Thyroid gland (tissue), 4 donors: ENCODE data around the gene CRISP2. TPM values are rescaled to one million over a fixed set of nuclear protein-coding genes. Genes with fewer than 3 reads are reported as not detected.

Experiments used
- DNase-seq, 2 donors: peaks; one replicate each; pipeline ENCODE4 v3.0.0-alpha.2; 2019
- H3K27ac ChIP-seq, 3 donors: fragments of 200-600 bp; sonication (generic); 1 replicate in 2 of 3; 2 replicates in 1 of 3; pipeline ENCODE4 v1.5.1; 2016 to 2019; ENCODE audit warnings: mild to moderate bottlenecking in 1 of 3, moderate library complexity in 1 of 3
- H3K27me3 ChIP-seq: fragments of 200-600 bp; sonication (generic); one replicate; pipeline ENCODE4 v1.5.1; 2019
- H3K36me3 ChIP-seq, 2 donors: fragments of 200-600 bp; sonication (generic); one replicate each; pipeline ENCODE4 v1.5.1; 2016 to 2019
- H3K4me1 ChIP-seq, 2 donors: fragments of 200-600 bp; sonication (generic); one replicate each; pipeline ENCODE4 v1.5.1; 2017 to 2019
- H3K4me3 ChIP-seq, 3 donors: fragments of 200-600 bp; sonication (generic); replicated peaks in 1 of 3; 1 replicate in 2 of 3; 2 replicates in 1 of 3; pipeline ENCODE4 v1.5.1; 2016; ENCODE audit warnings: mild to moderate bottlenecking in 1 of 3
- H3K9me3 ChIP-seq: fragments of 200-600 bp; sonication (generic); one replicate; pipeline ENCODE4 v1.5.1; 2017
- POLR2A ChIP-seq, 2 donors: fragments of 450-650 bp; IDR thresholded peaks; one replicate each; pipeline ENCODE4 v1.6.1; 2017; ENCODE audit warnings: antibody characterized with exemption in 2 of 2, mild to moderate bottlenecking in 2 of 2, moderate library complexity in 1 of 2
- whole genome bisulfite sequencing, 2 donors: methylation state at CpG; one replicate each; pipeline ENCODE4 v1.1.5; 2017; 5-methylcytosine and 5-hydroxymethylcytosine counted together
- intact Hi-C: fragments of 100-400 bp; cut with DNase I; formaldehyde crosslinking; loops from one replicate; pipeline ENCODE4 v1.15.1; 2023
- total RNA-seq, 4 donors: library from RNA; depleted of rRNA; stranded (reverse); fragments of >200 nt; gene quantifications; one replicate each; pipeline ENCODE4 v1.2.3, GENCODE V29; 2016
- TF ChIP-seq, protein P1 (sequence below), 6 experiments: fragments of 200-600 bp in 3 of 6; fragments of 450-650 bp in 3 of 6; sonication (generic) in 3 of 6; IDR thresholded peaks; one replicate each; pipeline ENCODE4 v1.5.1; 2016 to 2019; ENCODE audit warnings: antibody characterized with exemption in 6 of 6, mild to moderate bottlenecking in 2 of 6, inconsistent platforms in 1 of 6, moderate library complexity in 1 of 6

The CRISP2 gene
- total RNA-seq, 4 donors from 2014 or later, result 0.33 to 2.7 (median 0.39) TPM; not detected in 1

DNA sequence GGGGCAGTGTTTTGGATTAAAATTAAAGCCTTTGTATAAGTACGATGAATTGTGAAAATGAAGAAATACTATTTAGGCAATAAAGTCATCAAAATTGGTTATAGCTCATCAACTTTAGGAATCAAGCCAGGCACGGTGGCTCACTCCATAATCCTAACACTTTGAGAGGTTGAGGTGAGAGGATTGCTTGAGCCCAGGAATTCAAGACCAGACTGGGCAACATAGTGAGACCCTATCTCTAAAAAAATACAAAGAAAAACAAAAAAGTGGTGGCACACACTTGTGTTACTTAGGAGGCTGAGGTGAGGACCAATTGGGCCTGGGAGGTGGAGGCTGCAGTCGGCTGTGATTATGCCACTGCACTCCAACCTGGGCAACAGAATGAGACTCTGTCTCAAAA lies 68.2 kb downstream of the CRISP2 start:
- Histone ChIP-seq H3K4me1 (no peaks in the 10 kb centered on the region), H3K27me3 (no peaks in the 10 kb centered on the region), H3K4me3 (no peak overlapping the region), H3K9me3 (no peaks in the 10 kb centered on the region), H3K36me3 (no peaks in the 10 kb centered on the region), H3K27ac (no peak overlapping the region)
- TF ChIP-seq, protein P1, sequence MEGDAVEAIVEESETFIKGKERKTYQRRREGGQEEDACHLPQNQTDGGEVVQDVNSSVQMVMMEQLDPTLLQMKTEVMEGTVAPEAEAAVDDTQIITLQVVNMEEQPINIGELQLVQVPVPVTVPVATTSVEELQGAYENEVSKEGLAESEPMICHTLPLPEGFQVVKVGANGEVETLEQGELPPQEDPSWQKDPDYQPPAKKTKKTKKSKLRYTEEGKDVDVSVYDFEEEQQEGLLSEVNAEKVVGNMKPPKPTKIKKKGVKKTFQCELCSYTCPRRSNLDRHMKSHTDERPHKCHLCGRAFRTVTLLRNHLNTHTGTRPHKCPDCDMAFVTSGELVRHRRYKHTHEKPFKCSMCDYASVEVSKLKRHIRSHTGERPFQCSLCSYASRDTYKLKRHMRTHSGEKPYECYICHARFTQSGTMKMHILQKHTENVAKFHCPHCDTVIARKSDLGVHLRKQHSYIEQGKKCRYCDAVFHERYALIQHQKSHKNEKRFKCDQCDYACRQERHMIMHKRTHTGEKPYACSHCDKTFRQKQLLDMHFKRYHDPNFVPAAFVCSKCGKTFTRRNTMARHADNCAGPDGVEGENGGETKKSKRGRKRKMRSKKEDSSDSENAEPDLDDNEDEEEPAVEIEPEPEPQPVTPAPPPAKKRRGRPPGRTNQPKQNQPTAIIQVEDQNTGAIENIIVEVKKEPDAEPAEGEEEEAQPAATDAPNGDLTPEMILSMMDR (IDR thresholded peaks at IDR 0.05), result no peak
- no peak for TF ChIP-seq POLR2A (IDR thresholded peaks at IDR 0.05)
- intact Hi-C loops, result no loop called here
- WGBS, 2 donors, result 88 to 89% methylated on average over 3 of the region's 3 CpGs
- DNase-seq, result no peak

Other genes starting within 250 kb of the CRISP2 start
- gene GLYATL3, start 213.6 kb downstream of the CRISP2 start, total RNA-seq, result not detected
- 10 to 100 TPM in 2 of 4 donors, 1 to 10 TPM in 2; 7.4 to 19.8 (median 11.3) TPM for gene C6orf141, start 162.9 kb downstream of the CRISP2 start, total RNA-seq
- gene RHAG, start 76.7 kb downstream of the CRISP2 start, total RNA-seq, result not detected
- not detected for gene CRISP3, start 30.8 kb upstream of the CRISP2 start, total RNA-seq
- gene PGK2, start 73.7 kb upstream of the CRISP2 start, total RNA-seq, result under 1 TPM in 1 of 4 donors, not detected in 3; 0.94 TPM
- gene CRISP1, start 153.0 kb upstream of the CRISP2 start, total RNA-seq, result not detected